ENCODE results near the gene VAX1.

VAX1 gene

GRCh38 chr10:117152668-117153067 is 14.6 kb upstream of the VAX1 start:
- TF ChIP-seq CTCF (conservative IDR thresholded peaks at IDR 0.05; ENCODE audit: low read depth, low read length): no peak
- DNase-seq (ENCODE audit: low read depth): no peak
- no peak overlapping the region for H3K4me3 ChIP-seq (ENCODE audit: low read length)

GRCh38 chr10:117148284-117148683 is 10.2 kb upstream of the VAX1 start:
- no peak overlapping the region for H3K4me3 ChIP-seq (ENCODE audit: low read length)
- TF ChIP-seq CTCF (conservative IDR thresholded peaks at IDR 0.05; ENCODE audit: low read depth, low read length): no peak
- no peak for DNase-seq (ENCODE audit: low read depth)

- TF ChIP-seq CTCF (conservative IDR thresholded peaks at IDR 0.05; ENCODE audit: low read depth, low read length): no peak
- H3K4me3 ChIP-seq (ENCODE audit: low read length): no peak overlapping the region
Observed at GRCh38 chr10:117145019-117145418, 6.9 kb upstream of the VAX1 start.

GRCh38 chr10:117143103-117143823 is 5.2 kb upstream of the VAX1 start:
- no peak for TF ChIP-seq CTCF (conservative IDR thresholded peaks at IDR 0.05; ENCODE audit: low read depth, low read length)
- H3K4me3 ChIP-seq (ENCODE audit: low read length): no peak overlapping the region
- no peak for DNase-seq (ENCODE audit: low read depth)

More at GRCh38 chr10:117145019-117145418, 6.9 kb upstream of the VAX1 start:
- no peak for DNase-seq (ENCODE audit: low read depth)

GRCh38 chr10:117140525-117140902 is 2.4 kb upstream of the VAX1 start:
- no peak for TF ChIP-seq CTCF (conservative IDR thresholded peaks at IDR 0.05; ENCODE audit: low read depth, low read length)
- no peak overlapping the region for H3K4me3 ChIP-seq (ENCODE audit: low read length)
- no peak for DNase-seq (ENCODE audit: low read depth)

- H3K4me3 ChIP-seq (ENCODE audit: low read length): no peak overlapping the region
- DNase-seq (ENCODE audit: low read depth): no peak
- no peak for TF ChIP-seq CTCF (conservative IDR thresholded peaks at IDR 0.05; ENCODE audit: low read depth, low read length)
Observed at GRCh38 chr10:117139581-117140524, 1.8 kb upstream of the VAX1 start.

Data from retinal pigment epithelial cell (primary cell).